ENCODE measurements around the gene DLG2.
"Not testable (repeated sequence)": the region's sequence is repeated elsewhere in the genome, so short reads cannot be mapped to it uniquely, and the experiment has no call there.

DLG2 gene

GRCh38 chr11:83642500-83642899 is 1984.6 kb downstream of the DLG2 start:
- no peak for DNase-seq

GRCh38 chr11:83641511-83641910 is 1985.6 kb downstream of the DLG2 start:
- no peak for DNase-seq

- no peak for DNase-seq
Observed at GRCh38 chr11:83639995-83640758, 1987.0 kb downstream of the DLG2 start.

- DNase-seq = no peak
Observed at GRCh38 chr11:83635166-83635565, 1992.0 kb downstream of the DLG2 start.

GRCh38 chr11:83630211-83630610 is 1996.9 kb downstream of the DLG2 start:
- DNase-seq = no peak

- no peak for DNase-seq
Observed at GRCh38 chr11:83629775-83630174, 1997.4 kb downstream of the DLG2 start.

GRCh38 chr11:83628622-83629355 is 1998.4 kb downstream of the DLG2 start:
- DNase-seq = no peak

GRCh38 chr11:83625336-83625735 is 2001.8 kb downstream of the DLG2 start:
- no peak for DNase-seq

GRCh38 chr11:83617671-83618070 is 2009.5 kb downstream of the DLG2 start:
- DNase-seq = no peak

- DNase-seq = no peak
Observed at GRCh38 chr11:83613767-83614121, 2013.4 kb downstream of the DLG2 start.

- no peak for DNase-seq
Observed at GRCh38 chr11:83612891-83613766, 2014.0 kb downstream of the DLG2 start.

- no peak for DNase-seq
Observed at GRCh38 chr11:83611600-83611999, 2015.5 kb downstream of the DLG2 start.

- no peak for DNase-seq
Observed at GRCh38 chr11:83611031-83611430, 2016.1 kb downstream of the DLG2 start.

GRCh38 chr11:83609191-83609590 is 2018.0 kb downstream of the DLG2 start:
- no peak for DNase-seq

GRCh38 chr11:83608571-83608970 is 2018.6 kb downstream of the DLG2 start:
- no peak for DNase-seq

- DNase-seq = no peak
Observed at GRCh38 chr11:83601914-83602527, 2025.1 kb downstream of the DLG2 start.

GRCh38 chr11:83601201-83601913 is 2025.8 kb downstream of the DLG2 start:
- DNase-seq = no peak

GRCh38 chr11:83600661-83601060 is 2026.5 kb downstream of the DLG2 start:
- no peak for DNase-seq

GRCh38 chr11:83599066-83599465 is 2028.1 kb downstream of the DLG2 start:
- no peak for DNase-seq

GRCh38 chr11:83587797-83588196 is 2039.3 kb downstream of the DLG2 start:
- DNase-seq = not testable (repeated sequence)

GRCh38 chr11:83583757-83584366 is 2043.3 kb downstream of the DLG2 start:
- DNase-seq = no peak

- DNase-seq = no peak
Observed at GRCh38 chr11:83574519-83574918, 2052.6 kb downstream of the DLG2 start.

Measured in midbrain (tissue), 1 donor.